Calu3 (cell line): ENCODE results near the gene CTPS2. TPM values are rescaled to one million over a fixed set of nuclear protein-coding genes. Genes with fewer than 3 reads are reported as not detected.

ENCODE experiments used
- BruUV-seq: library from RNA; stranded (reverse); fragments of 400-500 nt; replicated peaks from 2 replicates; lab custom pipeline; 2021; lab: Mats Ljungman, UMichigan
- CTCF ChIA-PET: fragments of 300-600 bp; sonication (Branson Sonifier 250); formaldehyde crosslinking; loops from one replicate; lab custom pipeline; 2022; ENCODE audit warnings: antibody characterized with exemption; lab: Charles Lee
- DNase-seq: peaks from one replicate; pipeline ENCODE4 v3.0.0; 2022
- H3K27ac Mint-ChIP-seq: one replicate; pipeline ENCODE4 v1.8.0; 2022; ENCODE audit warnings: mixed read lengths; ENCODE audit not compliant: unreplicated experiment
- H3K27me3 Mint-ChIP-seq: one replicate; pipeline ENCODE4 v1.8.0; 2022; ENCODE audit warnings: mixed read lengths; ENCODE audit not compliant: unreplicated experiment
- H3K36me3 Mint-ChIP-seq: one replicate; pipeline ENCODE4 v1.8.0; 2022; ENCODE audit warnings: mild to moderate bottlenecking, moderate library complexity, mixed read lengths; ENCODE audit not compliant: insufficient read depth, unreplicated experiment
- H3K4me1 Mint-ChIP-seq: one replicate; pipeline ENCODE4 v1.8.0; 2022; ENCODE audit warnings: mild to moderate bottlenecking, low read depth, mixed read lengths; ENCODE audit not compliant: unreplicated experiment
- H3K4me3 Mint-ChIP-seq: one replicate; pipeline ENCODE4 v1.8.0; 2022; ENCODE audit warnings: mild to moderate bottlenecking, low read depth, moderate library complexity, mixed read lengths; ENCODE audit not compliant: unreplicated experiment
- H3K9me3 Mint-ChIP-seq: one replicate; pipeline ENCODE4 v1.8.0; 2022; ENCODE audit warnings: low read depth, mixed read lengths; ENCODE audit not compliant: unreplicated experiment
- intact Hi-C: fragments of 100-400 bp; cut with micrococcal nuclease; formaldehyde crosslinking; loops from one replicate; pipeline ENCODE4 v1.10.0; 2022; ENCODE audit not compliant: unreplicated experiment
- total RNA-seq: library from RNA; stranded (reverse); gene quantifications from 2 replicates; pipeline ENCODE4 v1.2.3, GENCODE V29; 2022
- TF ChIP-seq, protein P1 (sequence below): fragments of 200-600 bp; IDR thresholded peaks from one replicate; pipeline ENCODE4 v1.8.0; 2022; ENCODE audit warnings: antibody characterized with exemption; ENCODE audit not compliant: unreplicated experiment

The CTPS2 gene
- total RNA-seq, 1 experiment from 2014 or later: 23.2 TPM

DNA sequence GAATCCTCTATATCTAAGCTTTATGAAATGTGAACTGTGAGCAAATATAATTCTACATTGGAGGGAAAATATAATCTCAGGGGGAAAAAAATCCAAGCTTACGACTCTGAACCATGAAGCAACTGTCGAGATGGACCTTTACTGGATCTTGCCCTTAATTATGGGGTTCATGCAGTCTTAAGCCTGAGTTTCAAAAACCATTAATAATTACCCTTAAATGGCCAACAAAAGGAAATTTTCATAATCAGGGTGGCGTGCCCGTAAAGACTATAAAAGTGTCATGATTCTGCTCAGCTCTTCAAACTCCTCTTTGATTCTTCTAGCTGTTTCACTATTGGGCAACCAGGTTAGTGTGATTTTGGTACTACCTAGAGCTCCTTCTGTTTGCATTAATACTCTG, 62.6 kb downstream of the CTPS2 start, which contains the start of gene S100G:
TSS of gene S100G (plus strand) at position 301 of the 400 bp plus-strand sequence. CDS start 849 bp downstream, outside the sequence.
- CTCF ChIA-PET: no interaction called here
- no peaks in the 10 kb centered on the region for H3K36me3 Mint-ChIP-seq
- TF ChIP-seq, protein P1, sequence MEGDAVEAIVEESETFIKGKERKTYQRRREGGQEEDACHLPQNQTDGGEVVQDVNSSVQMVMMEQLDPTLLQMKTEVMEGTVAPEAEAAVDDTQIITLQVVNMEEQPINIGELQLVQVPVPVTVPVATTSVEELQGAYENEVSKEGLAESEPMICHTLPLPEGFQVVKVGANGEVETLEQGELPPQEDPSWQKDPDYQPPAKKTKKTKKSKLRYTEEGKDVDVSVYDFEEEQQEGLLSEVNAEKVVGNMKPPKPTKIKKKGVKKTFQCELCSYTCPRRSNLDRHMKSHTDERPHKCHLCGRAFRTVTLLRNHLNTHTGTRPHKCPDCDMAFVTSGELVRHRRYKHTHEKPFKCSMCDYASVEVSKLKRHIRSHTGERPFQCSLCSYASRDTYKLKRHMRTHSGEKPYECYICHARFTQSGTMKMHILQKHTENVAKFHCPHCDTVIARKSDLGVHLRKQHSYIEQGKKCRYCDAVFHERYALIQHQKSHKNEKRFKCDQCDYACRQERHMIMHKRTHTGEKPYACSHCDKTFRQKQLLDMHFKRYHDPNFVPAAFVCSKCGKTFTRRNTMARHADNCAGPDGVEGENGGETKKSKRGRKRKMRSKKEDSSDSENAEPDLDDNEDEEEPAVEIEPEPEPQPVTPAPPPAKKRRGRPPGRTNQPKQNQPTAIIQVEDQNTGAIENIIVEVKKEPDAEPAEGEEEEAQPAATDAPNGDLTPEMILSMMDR: no peak

DNA sequence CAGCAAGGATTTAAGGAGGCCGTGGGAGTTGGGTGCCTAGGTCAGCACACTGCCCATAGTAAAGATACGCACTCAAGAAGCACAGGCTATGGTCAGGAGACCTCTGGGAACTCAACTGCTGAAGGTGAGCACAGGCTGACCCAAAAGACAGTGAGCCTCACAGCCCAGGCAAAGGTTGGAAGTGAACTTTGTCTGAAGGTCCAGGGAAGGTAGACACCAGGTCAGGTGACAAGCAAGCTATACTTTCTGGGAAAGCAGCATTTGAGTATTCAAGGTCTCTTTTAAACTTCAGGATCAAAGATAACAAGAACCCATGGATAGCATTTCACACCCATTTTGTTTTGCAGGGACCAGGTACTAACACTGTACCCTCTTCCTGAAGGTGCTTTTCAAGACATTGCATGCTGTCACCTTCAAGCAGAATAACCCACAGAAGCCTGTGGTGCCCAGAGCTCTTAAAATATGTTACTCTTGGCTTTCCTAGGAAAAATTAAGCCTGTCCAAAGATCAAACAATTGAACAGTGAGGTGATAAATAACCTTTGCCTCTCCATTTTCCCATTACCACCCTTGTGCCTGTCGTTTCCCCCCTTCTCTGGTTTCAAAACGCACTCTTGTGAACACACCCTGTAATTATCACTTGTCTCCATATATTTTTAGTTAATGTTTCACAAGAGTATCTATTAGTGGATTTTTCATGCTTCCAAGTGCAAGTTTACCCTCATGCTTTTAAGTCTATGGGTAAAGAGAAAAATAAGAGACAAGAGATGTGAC, 65.9 kb downstream of the CTPS2 start:
- H3K27ac Mint-ChIP-seq: no peak overlapping the region
- H3K36me3 Mint-ChIP-seq: peaks cover 6% of the 10 kb centered on the region
- TF ChIP-seq, protein P1: no peak
- CTCF ChIA-PET: no interaction called here
- BruUV-seq: no TSS peak
- no peaks in the 10 kb centered on the region for H3K27me3 Mint-ChIP-seq
- H3K9me3 Mint-ChIP-seq: no peaks in the 10 kb centered on the region
- H3K4me3 Mint-ChIP-seq: no peak overlapping the region
- DNase-seq: no peak
- intact Hi-C loops: no loop called here
- no peaks in the 10 kb centered on the region for H3K4me1 Mint-ChIP-seq

More for the DNA sequence above, 62.6 kb downstream of the CTPS2 start, which contains the start of gene S100G:
- H3K4me1 Mint-ChIP-seq: no peaks in the 10 kb centered on the region
- H3K27ac Mint-ChIP-seq: no peak within 1 kb of the TSS
- no peaks in the 10 kb centered on the region for H3K27me3 Mint-ChIP-seq
- DNase-seq: no peak
- no peaks in the 10 kb centered on the region for H3K9me3 Mint-ChIP-seq
- H3K4me3 Mint-ChIP-seq: no peak within 1 kb of the TSS
- BruUV-seq: no TSS peak
- intact Hi-C loops: no loop called here

DNA sequence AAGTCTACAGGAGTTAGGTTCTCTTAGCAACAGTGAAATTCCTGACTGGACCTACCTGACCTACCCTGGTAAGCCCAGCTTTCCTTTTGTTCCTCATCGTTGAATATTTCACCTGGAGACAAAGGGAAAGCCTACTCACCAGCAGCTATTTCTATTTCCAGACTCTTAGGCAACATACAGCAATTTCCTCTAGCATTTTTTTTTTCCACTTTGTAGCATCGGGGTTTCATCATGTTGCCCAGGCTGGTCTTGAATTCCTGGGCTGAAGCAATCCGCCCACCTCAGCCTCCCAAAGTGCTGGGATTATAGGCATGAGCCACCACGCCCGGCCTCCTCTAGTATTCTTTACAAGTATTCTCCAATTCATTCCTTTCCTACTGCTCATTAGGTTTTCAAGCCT, 69.3 kb downstream of the CTPS2 start:
- DNase-seq: no peak
- TF ChIP-seq, protein P1: no peak
- Mint-ChIP-seq H3K36me3 (peaks cover 6% of the 10 kb centered on the region), H3K4me1 (no peaks in the 10 kb centered on the region), H3K4me3 (no peak overlapping the region), H3K27ac (no peak overlapping the region), H3K9me3 (no peaks in the 10 kb centered on the region), H3K27me3 (no peaks in the 10 kb centered on the region)
- no TSS peak for BruUV-seq
- intact Hi-C loops: no loop called here
- CTCF ChIA-PET: no interaction called here

DNA sequence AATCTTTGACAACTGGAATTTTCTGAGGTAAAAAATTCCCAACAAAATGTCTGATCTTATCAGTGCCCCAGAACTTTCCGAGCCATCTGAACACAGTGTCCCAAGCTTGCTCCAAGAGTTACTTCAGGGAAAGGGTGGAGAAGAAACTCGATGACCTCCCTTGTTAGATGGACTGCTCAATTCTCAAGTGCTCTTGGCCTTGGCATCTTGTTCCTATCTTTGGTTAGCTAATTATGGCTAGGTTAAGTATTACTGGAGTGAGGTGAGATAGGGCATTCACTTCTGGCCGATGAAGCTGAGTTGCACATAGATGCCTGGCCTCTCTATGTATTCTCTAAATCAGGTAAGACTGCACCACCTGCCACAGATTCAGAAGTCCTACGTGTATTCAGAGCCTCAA, 71.6 kb downstream of the CTPS2 start:
- Mint-ChIP-seq H3K4me1 (no peaks in the 10 kb centered on the region), H3K27ac (no peak overlapping the region), H3K36me3 (peaks cover 6% of the 10 kb centered on the region), H3K27me3 (no peaks in the 10 kb centered on the region), H3K4me3 (no peak overlapping the region), H3K9me3 (no peaks in the 10 kb centered on the region)
- TF ChIP-seq, protein P1: no peak
- CTCF ChIA-PET: no interaction called here
- BruUV-seq: no TSS peak
- intact Hi-C loops: no loop called here
- no peak for DNase-seq
